HT1080 (cell line): ENCODE data around the gene SEC16B. TPM values are rescaled to one million over a fixed set of nuclear protein-coding genes. Genes with fewer than 3 reads are reported as not detected.
A peak's percentile ranks its signal among the peaks of the same experiment; 100 is the strongest.

Source experiments
- DNase-seq: peaks from one replicate; pipeline ENCODE4 v3.0.0-alpha.2; 2015; ENCODE audit warnings: low read depth
- small RNA-seq: library from RNA; depleted of rRNA; stranded (forward); fragments of <200 nt; gene quantifications from one replicate; pipeline ENCODE3, GENCODE V24; 2014
- total RNA-seq: library from RNA; depleted of rRNA; stranded (reverse); fragments of >200 nt; shearing (Covaris generic); gene quantifications from 2 replicates; pipeline ENCODE4 v1.2.3, GENCODE V29; 2014; rRNA removed

The SEC16B gene
- total RNA-seq, 1 experiment from 2014 or later: 0.59 TPM

DNA sequence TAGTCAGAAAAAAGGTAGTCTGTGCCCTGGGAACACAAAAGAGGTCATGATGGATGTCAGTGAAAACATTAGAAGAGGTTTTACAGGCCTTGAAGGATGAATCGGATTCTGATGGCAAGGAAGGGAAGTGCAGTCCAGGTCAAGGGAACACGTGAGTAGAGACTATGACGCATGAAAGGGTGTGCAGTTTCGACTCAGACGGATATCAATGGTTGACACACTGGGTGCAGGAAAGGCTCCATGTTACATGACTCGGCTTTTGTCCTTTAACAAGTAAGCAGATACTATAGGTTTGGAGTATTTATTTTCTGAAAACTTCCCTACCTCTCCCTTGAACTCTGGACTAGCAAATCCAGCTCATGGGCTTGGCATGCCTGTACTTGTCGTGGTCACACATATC lies 55.3 kb downstream of the SEC16B start:
- peak; percentile 42 for DNase-seq

DNA sequence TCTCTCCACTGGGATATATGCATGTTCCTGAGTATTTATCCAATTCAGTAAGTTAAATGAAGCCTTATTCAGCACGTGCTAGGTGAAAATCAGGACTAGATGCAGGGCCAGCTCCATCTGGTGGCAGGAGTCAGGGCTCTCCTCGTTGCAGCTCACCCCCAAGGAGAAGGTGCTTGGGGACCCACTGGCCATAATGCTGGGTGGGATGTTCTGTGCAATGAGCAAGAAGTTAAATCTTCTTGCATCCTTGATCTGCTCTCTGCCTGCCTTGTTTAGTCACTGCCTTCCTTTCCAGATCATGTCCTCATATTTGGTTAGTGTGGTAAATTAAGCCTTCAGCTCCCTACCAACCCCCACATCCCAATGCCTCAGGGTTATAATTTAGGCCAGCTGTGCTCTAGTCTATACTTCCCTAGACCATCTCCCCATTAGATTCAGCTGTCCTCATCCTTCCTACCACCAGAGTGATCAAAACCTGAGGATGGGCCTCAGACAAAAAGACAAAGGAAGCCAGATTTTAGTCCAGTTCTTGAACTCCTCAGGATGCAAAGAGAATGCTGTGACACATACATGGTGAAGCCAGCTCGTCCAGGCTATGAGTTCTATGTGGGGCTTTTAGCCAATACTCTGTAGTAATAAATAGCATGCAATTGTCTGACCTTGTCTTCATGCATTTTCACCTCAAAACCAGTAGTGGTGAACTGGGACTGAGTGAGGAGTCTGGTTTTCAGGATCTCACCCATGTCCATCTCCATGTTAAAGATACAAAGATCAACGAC lies 55.9 kb downstream of the SEC16B start:
- peak; percentile 30 for DNase-seq

GRCh38 chr1:177912991-177913390 lies 56.9 kb downstream of the SEC16B start:
- no peak for DNase-seq

DNA sequence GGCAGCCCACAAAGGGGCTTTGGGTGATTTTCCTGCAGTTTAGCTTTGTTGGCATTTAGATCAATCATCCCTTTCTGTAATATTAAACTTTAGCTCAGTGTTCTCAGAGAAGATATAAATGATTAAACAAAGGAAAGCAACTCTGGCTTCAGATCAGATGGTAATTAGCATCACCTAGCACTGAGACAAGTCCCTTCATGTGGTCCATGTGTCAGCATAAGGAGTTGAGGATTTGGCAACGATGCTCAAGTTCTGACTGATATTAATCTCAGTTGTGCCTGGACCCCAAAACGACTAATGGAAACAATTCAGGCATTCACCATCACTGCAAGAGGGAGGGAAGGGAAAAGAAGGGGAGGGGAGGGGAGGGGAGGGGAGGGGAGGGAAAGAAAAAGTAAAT lies 60.4 kb downstream of the SEC16B start:
- no peak for DNase-seq

DNA sequence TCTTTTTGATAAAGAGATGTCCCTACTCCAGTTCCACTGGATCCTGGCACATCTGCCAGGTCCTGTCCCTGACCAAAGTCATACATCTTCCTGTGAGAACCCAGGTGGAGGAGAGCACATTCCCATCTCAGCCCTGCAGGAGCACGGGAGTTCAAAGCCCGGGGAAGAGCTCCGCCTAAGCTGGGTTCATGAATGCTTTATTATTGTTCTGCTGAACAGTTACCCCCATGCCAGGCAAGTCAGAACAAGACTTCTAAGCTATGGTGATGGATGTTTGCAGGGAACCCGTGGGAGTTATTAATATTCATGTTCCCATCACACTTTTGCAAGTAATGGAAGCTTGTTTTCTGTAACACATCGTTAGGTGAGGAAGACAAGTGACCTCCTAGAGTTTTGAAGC lies 62.9 kb downstream of the SEC16B start:
- no peak for DNase-seq

GRCh38 chr1:177905686-177906085 lies 64.2 kb downstream of the SEC16B start:
- DNase-seq: no peak

DNA sequence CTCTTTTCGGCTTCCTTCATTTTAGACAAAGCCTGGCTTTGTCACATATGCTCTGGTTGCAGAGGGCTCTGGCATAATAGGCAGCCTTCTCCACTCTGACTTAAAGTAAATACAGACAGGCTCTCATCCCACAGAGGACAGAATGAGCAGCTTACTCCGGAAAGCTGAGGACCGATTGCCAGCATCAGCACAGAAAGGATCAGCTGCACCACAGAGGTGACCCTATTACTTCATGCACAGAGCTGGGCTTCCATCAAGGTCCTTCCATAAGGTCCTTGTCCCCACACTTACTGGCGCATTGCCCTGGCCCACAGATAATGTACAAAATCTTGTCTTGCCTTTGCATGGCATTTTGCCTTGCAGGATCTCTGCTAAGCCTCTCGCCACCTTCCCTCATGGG lies 67.6 kb downstream of the SEC16B start:
- DNase-seq: no peak

DNA sequence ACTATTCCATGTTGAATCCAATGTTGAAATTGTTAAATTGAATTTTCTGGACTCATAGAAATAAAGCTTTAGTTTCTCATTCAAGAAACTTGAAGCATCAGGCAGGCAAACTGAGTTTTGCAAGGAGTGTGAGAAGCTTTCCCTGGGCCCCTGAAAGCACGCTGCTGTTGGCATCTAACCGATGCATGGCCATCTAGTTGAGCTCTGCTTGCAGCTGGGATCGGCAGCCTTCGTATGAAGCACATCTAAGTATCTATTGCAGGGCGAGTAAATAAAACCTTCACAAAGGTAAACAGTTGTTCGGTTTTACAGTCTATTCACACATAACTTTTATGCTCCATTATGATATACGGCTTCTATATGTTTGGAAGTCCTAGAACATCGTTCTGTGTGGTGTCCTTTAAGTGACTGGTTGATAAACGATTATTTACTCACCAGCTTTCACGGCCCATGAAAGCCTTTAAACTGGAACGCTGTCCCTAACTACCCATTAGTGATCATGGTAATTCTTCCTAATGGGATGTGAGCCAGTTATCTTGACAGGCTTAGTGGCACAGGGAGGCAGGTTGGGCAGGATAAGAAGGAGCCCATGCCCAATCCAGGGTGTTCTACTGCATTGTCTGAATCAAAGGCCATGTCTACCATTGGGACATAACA lies 71.7 kb downstream of the SEC16B start:
- no peak for DNase-seq

GRCh38 chr1:177897281-177897997 lies 72.4 kb downstream of the SEC16B start:
- DNase-seq: no peak

Small RNA genes lying within 50 kb of the gene (small RNA-seq; reads per million reads assigned to genes)
- not detected for gene AL359075.1

Other genes starting within 250 kb of the SEC16B start
- gene RASAL2, start 124.0 kb upstream of the SEC16B start, total RNA-seq: 28.7 and 29.7 TPM in 2 replicates